GM19351 (cell line): Measurements from ENCODE around the gene ZNF622.
"Not testable (repeated sequence)": the region's sequence is repeated elsewhere in the genome, so short reads cannot be mapped to it uniquely, and the experiment has no call there.

Source experiments
- ATAC-seq: cut with Tn5 transposase; IDR thresholded peaks from one replicate; pipeline ENCODE4 v1.9.1; 2021; ENCODE audit warnings: mild to moderate bottlenecking, moderate library complexity; ENCODE audit not compliant: unreplicated experiment

The ZNF622 gene

GRCh38 chr5:16480821-16481538 is 15.4 kb upstream of the ZNF622 start:
- ATAC-seq = no peak

GRCh38 chr5:16480144-16480543 is 14.5 kb upstream of the ZNF622 start:
- no peak for ATAC-seq

- ATAC-seq = no peak
Observed at GRCh38 chr5:16477541-16477940, 11.9 kb upstream of the ZNF622 start.

GRCh38 chr5:16476417-16476816 is 10.8 kb upstream of the ZNF622 start:
- not testable (repeated sequence) for ATAC-seq

GRCh38 chr5:16471387-16471786 is 5.8 kb upstream of the ZNF622 start:
- no peak for ATAC-seq

- peak; percentile 69 for ATAC-seq
Observed at GRCh38 chr5:16467363-16468219, 2.0 kb upstream of the ZNF622 start.

GRCh38 chr5:16464664-16465543 is 696 bp downstream of the ZNF622 start:
- no peak for ATAC-seq

- no peak for ATAC-seq
Observed at GRCh38 chr5:16464231-16464630, 1.4 kb downstream of the ZNF622 start.

- no peak for ATAC-seq
Observed at GRCh38 chr5:16461782-16462181, 3.8 kb downstream of the ZNF622 start.

GRCh38 chr5:16461026-16461425 is 4.6 kb downstream of the ZNF622 start:
- no peak for ATAC-seq

- no peak for ATAC-seq
Observed at GRCh38 chr5:16459451-16459850, 6.1 kb downstream of the ZNF622 start.

GRCh38 chr5:16457853-16458252 is 7.7 kb downstream of the ZNF622 start:
- ATAC-seq = no peak

GRCh38 chr5:16457451-16457850 is 8.1 kb downstream of the ZNF622 start:
- no peak for ATAC-seq

GRCh38 chr5:16456103-16456832 is 9.3 kb downstream of the ZNF622 start:
- ATAC-seq = peak; percentile 76

- ATAC-seq = peak; percentile 11
Observed at GRCh38 chr5:16455668-16456067, 9.9 kb downstream of the ZNF622 start.

GRCh38 chr5:16454686-16455085 is 10.9 kb downstream of the ZNF622 start:
- ATAC-seq = no peak

- ATAC-seq = no peak
Observed at GRCh38 chr5:16453609-16454008, 12.0 kb downstream of the ZNF622 start.

- ATAC-seq = peak; percentile 57
Observed at GRCh38 chr5:16450163-16450562, 15.4 kb downstream of the ZNF622 start.

GRCh38 chr5:16446993-16447392 is 18.6 kb downstream of the ZNF622 start:
- ATAC-seq = no peak

GRCh38 chr5:16437977-16438376 is 27.6 kb downstream of the ZNF622 start:
- no peak for ATAC-seq
